Lung (tissue), 12 donors: ENCODE measurements around the gene IPO4. TPM values are rescaled to one million over a fixed set of nuclear protein-coding genes. Genes with fewer than 3 reads are reported as not detected.
A peak's percentile ranks its signal among the peaks of the same experiment; 100 is the strongest.

Source experiments
- ATAC-seq: fragments of 200-7000 bp; cut with Tn5 transposase; one replicate; pipeline ENCODE4 v1.9.1; 2020; ENCODE audit warnings: moderate number of reproducible peaks; ENCODE audit not compliant: insufficient read depth, low FRiP score
- DNase-seq, 3 donors: peaks; one replicate each; pipeline ENCODE4 v3.0.0-alpha.2; 2013 to 2017
- H3K27ac ChIP-seq, 2 donors: one replicate each; pipeline ENCODE4 v1.5.1; 2013; ENCODE audit warnings: mild to moderate bottlenecking in 2 of 2, moderate library complexity in 2 of 2, control low read depth in 1 of 2, inconsistent platforms in 1 of 2, low read depth in 1 of 2, low read length in 1 of 2
- H3K27me3 ChIP-seq, 3 donors: one replicate each; pipeline ENCODE4 v1.5.1; 2013; ENCODE audit warnings: low read length in 2 of 3; ENCODE audit not compliant: control insufficient read depth in 3 of 3, insufficient read depth in 3 of 3
- H3K36me3 ChIP-seq, 4 donors: one replicate each; pipeline ENCODE4 v1.5.1; 2013; ENCODE audit warnings: low read length in 4 of 4, mild to moderate bottlenecking in 1 of 4, moderate library complexity in 1 of 4; ENCODE audit not compliant: control insufficient read depth in 4 of 4, insufficient read depth in 4 of 4
- H3K4me1 ChIP-seq, 5 donors: one replicate each; pipeline ENCODE4 v1.5.1; 2013; ENCODE audit warnings: low read length in 5 of 5, mild to moderate bottlenecking in 2 of 5, moderate library complexity in 1 of 5; ENCODE audit not compliant: control insufficient read depth in 5 of 5, insufficient read depth in 5 of 5
- H3K4me3 ChIP-seq: one replicate; pipeline ENCODE4 v1.5.1; 2013; ENCODE audit warnings: mild to moderate bottlenecking, control low read depth, moderate library complexity
- H3K9ac ChIP-seq, 2 donors: one replicate each; pipeline ENCODE4 v1.5.1; 2013; ENCODE audit warnings: low read length in 2 of 2, control low read depth in 1 of 2; ENCODE audit not compliant: insufficient read depth in 1 of 2
- H3K9me3 ChIP-seq, 4 donors: one replicate each; pipeline ENCODE4 v1.5.1; 2013; ENCODE audit warnings: low read length in 3 of 4, mild to moderate bottlenecking in 1 of 4, moderate library complexity in 1 of 4; ENCODE audit not compliant: control insufficient read depth in 4 of 4, insufficient read depth in 3 of 4
- WGBS, 2 donors: extraction: QIAGEN DNeasy Blood & Tissue Kit; methylation state at CpG; one replicate each; pipeline ENCODE4 v1.1.7; 2013; 5-methylcytosine and 5-hydroxymethylcytosine counted together
- polyA plus RNA-seq, 2 donors: library from polyadenylated mRNA; stranded (reverse); fragments of 200-250 nt; gene quantifications; one replicate each; pipeline ENCODE4 v1.2.1, GENCODE V29; 2013
- total RNA-seq, 2 donors: library from RNA; depleted of rRNA in 1 of 2; stranded (reverse); fragments of >200 nt in 1 of 2; gene quantifications; one replicate each; pipeline ENCODE4 v1.2.1, GENCODE V29; 2014 to 2021
- TF ChIP-seq, protein P1 (sequence below): IDR thresholded peaks from 2 replicates; pipeline ENCODE4 v1.5.1; 2012; ENCODE audit warnings: mild to moderate bottlenecking; ENCODE audit errors: control extremely low read depth, extremely low read depth
- donor health status: control.
- donor health status: control.
- donor health status: Bipolar disorder and iron deficiency.
- donor health status: healthy.
- donor health status: DM: yes; HTN: yes; CAD: no.

The IPO4 gene
- total and polyA plus RNA-seq, 4 donors, result 13.0 to 78.9 (median 28.4) TPM

DNA sequence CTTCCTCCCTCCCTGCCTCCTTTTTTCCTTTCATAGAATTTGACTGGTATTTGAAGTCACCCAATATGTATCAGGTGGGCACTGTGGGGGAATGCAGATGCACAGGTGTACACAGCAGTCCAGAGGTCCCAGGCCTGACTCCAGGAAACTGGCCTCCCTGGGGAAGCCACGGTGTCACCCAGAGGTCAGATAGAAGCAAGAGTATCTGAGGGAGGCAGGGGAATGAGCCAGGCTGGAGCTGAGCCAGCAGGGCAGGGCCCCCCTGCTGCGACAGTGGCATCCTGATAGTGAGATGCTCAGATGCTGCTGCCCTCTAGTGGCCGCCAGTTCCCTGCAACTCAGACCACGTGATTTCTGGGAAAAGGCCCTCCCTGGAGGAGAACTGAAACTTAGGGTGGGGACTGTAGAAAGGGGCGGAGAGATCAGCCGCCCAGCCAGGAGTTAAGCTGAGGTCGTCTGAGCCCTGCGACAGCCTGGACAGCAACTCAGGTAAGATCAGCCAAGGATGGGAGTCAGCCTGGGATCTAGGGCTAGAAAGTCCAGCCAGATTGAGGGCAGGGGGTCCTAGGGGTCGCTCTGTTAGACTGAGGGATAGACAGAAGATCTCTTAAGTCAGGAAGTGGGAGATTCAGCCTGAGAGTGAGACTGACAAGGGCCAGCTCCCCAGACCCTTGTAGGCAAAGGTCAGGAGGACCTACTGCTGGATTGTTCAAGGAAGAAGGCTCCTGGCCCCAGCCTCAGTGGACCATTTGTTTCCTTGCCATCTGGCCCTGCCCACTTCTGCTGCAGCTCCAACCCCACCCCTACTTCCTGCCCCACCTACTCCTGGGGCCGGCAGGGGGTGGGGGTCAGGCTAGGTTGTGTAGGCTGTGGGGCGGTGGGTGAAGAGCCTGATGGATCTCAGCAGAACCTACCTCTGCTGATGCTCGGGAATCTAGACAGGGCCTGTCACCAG, 27.5 kb downstream of the IPO4 start, which contains the start of gene IRF9:
TSS of gene IRF9 (plus strand) at position 416 of the 955 bp plus-strand sequence. CDS start 880 bp downstream, outside the sequence.
- H3K4me1 ChIP-seq, result peaks cover 0 to 15% (median 8%) of the 10 kb centered on the region in 5 donors
- H3K27me3 ChIP-seq, result no peaks in the 10 kb centered on the region
- DNase-seq, result peak; percentile 96 to 97 (median 97)
- H3K36me3 ChIP-seq, result peaks cover 20 to 58% (median 45%) of the 10 kb centered on the region in 4 donors
- peak; percentile 91 for ATAC-seq
- peak within 1 kb of the TSS; percentile 80 to 94 for H3K27ac ChIP-seq
- H3K9me3 ChIP-seq, result no peaks in the 10 kb centered on the region
- TF ChIP-seq, protein P1, sequence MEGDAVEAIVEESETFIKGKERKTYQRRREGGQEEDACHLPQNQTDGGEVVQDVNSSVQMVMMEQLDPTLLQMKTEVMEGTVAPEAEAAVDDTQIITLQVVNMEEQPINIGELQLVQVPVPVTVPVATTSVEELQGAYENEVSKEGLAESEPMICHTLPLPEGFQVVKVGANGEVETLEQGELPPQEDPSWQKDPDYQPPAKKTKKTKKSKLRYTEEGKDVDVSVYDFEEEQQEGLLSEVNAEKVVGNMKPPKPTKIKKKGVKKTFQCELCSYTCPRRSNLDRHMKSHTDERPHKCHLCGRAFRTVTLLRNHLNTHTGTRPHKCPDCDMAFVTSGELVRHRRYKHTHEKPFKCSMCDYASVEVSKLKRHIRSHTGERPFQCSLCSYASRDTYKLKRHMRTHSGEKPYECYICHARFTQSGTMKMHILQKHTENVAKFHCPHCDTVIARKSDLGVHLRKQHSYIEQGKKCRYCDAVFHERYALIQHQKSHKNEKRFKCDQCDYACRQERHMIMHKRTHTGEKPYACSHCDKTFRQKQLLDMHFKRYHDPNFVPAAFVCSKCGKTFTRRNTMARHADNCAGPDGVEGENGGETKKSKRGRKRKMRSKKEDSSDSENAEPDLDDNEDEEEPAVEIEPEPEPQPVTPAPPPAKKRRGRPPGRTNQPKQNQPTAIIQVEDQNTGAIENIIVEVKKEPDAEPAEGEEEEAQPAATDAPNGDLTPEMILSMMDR, result peak; percentile 89
- peak within 1 kb of the TSS; percentile 58 to 92 for H3K9ac ChIP-seq
- peak within 1 kb of the TSS; percentile 60 for H3K4me3 ChIP-seq
- 0% methylated on average over 12 of the region's 12 CpGs for WGBS, 2 donors

DNA sequence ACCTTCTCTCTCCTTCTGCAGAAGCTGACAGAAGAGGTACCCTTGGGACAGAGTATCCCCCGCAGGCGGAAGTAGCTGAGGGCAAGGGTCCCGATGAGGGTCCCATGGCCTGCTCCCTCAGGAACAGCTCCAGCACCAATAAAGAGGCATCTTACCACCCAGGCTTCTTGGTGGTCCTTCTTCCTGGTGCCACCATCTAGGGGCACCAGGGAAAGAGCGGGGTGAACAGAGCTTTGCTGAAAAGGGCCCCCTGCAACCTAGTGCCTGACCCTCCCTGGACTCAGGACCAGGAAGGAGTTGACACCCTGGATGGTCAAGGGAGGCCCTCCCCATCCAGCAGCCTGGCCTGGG, 28.1 kb downstream of the IPO4 start:
- no peaks in the 10 kb centered on the region for H3K9me3 ChIP-seq
- peaks cover 25 to 57% (median 42%) of the 10 kb centered on the region in 4 donors for H3K36me3 ChIP-seq
- no peak overlapping the region for H3K9ac ChIP-seq
- 96 to 98% methylated on average over 4 of the region's 4 CpGs for WGBS, 2 donors
- no peak for ATAC-seq
- TF ChIP-seq, protein P1, result no peak
- peak overlapping the region; percentile 65 to 69 for H3K27ac ChIP-seq
- no peak for DNase-seq
- H3K4me1 ChIP-seq, result peaks cover 0 to 15% (median 8%) of the 10 kb centered on the region in 5 donors
- no peaks in the 10 kb centered on the region for H3K27me3 ChIP-seq
- no peak overlapping the region for H3K4me3 ChIP-seq

DNA sequence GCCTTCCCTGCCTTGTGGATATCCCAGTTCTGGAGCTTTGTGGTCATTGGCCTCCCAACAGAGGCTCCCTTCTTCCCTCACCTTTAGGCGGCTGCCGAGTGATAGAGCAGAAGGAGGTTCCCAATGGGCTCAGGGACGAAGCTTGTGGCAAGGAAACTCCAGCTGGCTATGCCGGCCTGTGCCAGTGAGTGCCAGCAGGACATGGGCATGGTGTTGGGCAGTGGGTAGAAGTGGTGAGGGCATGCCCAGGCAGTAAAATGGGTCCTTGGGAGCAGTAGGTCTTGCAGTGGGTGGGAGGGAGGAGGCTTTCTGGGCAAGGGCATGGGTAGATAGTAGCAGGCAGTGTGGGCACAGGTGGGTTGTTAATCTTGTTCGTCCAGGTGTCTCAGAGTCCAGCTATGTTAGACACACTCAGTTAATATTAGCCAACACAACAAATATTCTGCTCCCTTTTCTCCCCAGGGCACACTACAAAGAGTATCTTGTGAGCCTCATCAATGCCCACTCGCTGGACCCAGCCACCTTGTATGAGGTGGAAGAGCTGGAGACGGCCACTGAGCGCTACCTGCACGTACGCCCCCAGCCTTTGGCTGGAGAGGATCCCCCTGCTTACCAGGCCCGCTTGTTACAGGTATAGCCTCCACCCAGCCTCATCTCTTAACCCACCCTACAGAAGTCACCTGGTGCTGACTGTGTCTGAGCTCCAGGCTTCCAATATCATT, 28.7 kb downstream of the IPO4 start:
- Histone ChIP-seq H3K36me3 (peaks cover 25 to 57% (median 40%) of the 10 kb centered on the region in 4 donors), H3K9ac (no peak overlapping the region), H3K4me3 (no peak overlapping the region), H3K27me3 (no peaks in the 10 kb centered on the region), H3K9me3 (no peaks in the 10 kb centered on the region), H3K27ac (peak overlapping the region; percentile 65 to 69), H3K4me1 (peaks cover 0 to 15% (median 8%) of the 10 kb centered on the region in 5 donors)
- ATAC-seq (no peak), DNase-seq (no peak)
- WGBS, 2 donors, result 91 to 93% methylated on average over 11 of the region's 11 CpGs
- TF ChIP-seq, protein P1, result no peak
